AG09319 (cell line): ENCODE measurements around the gene TOR4A.
"Not testable (repeated sequence)": the region's sequence is repeated elsewhere in the genome, so short reads cannot be mapped to it uniquely, and the experiment has no call there.

ENCODE experiments used
- DNase-seq: peaks from one replicate; pipeline ENCODE4 v3.0.0-alpha.2; 2010; ENCODE audit warnings: low read depth; ENCODE audit errors: extremely low read depth
- TF ChIP-seq, protein P1 (sequence below): IDR thresholded peaks from 2 replicates; pipeline ENCODE4 v1.5.1; 2011; ENCODE audit warnings: low read depth, mild to moderate bottlenecking, inconsistent platforms, low read length, moderate library complexity

TOR4A gene

DNA sequence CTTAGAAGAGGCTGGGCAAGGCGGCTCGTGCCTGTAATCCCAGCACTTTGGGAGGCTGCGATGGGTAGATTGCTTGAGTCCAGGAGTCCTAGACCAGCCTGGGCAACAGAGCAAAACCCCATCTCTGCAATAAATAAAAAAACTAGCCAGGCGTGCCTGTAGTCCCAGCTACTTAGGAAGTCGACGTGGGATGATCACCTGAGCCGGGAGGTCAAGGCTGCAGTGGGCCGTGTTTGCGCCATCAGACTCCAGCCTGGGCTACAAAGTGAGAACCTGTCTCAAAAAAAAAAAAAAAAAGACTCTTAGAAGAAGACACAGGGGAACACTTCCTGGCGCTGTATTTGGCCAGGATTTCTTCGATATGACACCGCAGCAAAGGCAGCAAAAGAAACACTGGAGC is 48.3 kb downstream of the TOR4A start:
- TF ChIP-seq, protein P1, sequence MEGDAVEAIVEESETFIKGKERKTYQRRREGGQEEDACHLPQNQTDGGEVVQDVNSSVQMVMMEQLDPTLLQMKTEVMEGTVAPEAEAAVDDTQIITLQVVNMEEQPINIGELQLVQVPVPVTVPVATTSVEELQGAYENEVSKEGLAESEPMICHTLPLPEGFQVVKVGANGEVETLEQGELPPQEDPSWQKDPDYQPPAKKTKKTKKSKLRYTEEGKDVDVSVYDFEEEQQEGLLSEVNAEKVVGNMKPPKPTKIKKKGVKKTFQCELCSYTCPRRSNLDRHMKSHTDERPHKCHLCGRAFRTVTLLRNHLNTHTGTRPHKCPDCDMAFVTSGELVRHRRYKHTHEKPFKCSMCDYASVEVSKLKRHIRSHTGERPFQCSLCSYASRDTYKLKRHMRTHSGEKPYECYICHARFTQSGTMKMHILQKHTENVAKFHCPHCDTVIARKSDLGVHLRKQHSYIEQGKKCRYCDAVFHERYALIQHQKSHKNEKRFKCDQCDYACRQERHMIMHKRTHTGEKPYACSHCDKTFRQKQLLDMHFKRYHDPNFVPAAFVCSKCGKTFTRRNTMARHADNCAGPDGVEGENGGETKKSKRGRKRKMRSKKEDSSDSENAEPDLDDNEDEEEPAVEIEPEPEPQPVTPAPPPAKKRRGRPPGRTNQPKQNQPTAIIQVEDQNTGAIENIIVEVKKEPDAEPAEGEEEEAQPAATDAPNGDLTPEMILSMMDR: no peak
- no peak for DNase-seq

DNA sequence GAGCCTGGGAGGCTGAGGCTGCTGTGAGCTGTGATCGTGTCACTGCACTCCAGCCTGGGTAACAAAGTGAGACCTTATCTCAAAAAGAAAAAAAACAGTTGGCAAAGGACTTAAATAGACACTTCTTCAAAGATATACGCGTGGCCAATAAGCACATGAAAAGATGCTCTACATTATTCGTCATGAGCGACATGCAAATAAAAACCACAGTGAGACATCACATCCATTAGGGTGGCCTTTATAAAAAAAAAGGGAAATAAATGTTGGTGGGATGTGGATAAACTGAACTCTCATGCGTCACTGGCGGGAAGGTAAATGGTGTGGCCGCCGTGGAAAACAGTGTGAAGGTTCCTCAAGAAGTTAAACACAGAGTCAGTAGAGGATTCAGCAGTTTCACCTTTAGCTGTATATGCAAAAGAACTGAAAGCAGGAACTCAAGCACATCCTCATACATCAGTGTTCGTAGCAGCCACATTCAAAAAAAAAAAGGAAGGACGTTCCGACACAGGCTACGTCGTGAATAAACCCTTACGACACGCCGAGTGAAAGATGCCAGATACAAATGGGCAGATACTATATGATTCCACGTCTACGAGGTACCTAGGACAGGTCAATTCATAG is 49.0 kb downstream of the TOR4A start:
- DNase-seq: no peak

DNA sequence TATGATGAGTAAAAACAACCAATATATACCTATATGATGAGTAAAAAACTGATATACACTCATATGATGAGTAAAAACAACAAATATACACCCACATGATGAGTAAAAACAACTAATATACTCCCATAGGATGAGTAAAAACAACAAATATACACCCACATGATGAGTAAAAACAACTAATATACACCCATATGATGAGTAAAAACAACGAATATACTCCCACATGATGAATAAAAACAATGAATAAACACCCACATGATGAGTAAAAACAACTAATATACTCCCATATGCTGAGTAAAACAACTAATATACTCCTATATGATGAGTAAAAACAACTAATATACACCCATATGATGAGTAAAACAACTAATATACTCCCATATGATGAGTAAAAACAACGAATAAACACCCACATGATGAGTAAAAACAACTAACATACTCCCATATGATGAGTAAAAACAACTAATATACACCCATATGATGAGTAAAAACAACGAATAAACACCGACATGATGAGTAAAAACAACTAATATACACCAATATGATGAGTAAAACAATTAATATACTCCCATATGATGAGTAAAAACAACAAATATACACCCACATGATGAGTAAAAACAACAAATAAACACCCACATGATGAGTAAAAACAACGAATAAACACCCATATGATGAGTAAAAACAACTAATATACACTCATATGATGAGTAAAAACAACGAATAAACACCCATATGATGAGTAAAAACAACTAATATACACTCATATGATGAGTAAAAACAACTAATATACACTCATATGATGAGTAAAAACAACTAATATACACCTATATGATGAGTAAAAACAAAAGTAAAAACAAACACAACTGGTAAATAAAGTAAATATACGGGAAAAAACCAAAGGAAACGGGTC is 50.4 kb downstream of the TOR4A start:
- not testable (repeated sequence) for DNase-seq

More for the DNA sequence above, 49.0 kb downstream of the TOR4A start:
- TF ChIP-seq, protein P1: no peak

DNA sequence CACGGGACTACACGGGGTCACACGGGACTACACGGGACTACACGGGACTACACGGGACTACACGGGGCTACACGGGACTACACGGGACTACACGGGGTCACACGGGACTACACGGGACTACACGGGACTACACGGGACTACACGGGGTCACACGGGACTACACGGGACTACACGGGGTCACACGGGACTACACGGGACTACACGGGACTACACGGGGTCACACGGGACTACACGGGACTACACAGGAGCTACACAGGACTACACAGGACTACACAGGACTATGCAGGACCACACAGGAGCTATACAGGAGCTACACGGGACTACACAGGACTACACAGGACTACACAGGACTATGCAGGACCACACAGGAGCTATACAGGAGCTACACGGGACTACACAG is 52.1 kb downstream of the TOR4A start:
- not testable (repeated sequence) for DNase-seq

DNA sequence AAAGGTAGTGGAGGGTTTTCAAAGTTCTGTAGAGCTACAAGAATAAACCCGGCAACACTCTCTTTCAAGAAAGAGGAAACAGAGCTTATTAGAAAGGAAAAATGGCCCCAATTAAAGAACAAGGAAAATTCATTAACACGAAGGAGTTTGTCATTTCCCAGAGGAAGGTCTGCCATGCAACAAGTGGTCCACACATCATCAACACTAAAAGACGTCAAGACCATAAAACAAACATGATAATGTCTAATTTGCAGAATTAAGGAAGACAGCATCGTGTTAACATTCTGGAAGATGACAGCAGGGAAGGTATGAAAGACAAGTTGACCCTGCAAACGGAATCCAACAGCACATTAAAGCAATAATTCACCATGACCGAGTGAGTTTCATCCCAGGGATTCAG is 53.2 kb downstream of the TOR4A start:
- TF ChIP-seq, protein P1: no peak
- no peak for DNase-seq

DNA sequence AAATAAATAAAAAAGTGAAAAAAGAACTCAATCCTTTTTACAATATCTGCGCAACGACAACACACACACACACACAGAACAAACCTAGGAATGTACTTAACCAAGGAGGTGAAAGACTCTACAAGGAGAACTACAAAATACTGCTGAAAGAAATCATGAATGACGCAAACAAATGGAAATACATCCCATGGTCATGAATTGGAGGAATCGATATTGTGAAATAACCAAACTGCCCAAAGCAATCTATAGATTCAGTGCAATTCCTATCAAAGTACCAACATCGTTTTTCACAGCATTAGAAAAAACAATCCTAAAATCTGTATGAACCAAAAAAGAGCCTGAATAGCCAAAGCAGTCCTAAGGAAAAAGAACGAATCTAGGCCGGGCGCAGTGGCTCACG is 54.4 kb downstream of the TOR4A start:
- TF ChIP-seq, protein P1: no peak
- no peak for DNase-seq
